Glutamatergic neuron (in vitro differentiated cells): Measurements from ENCODE around the gene AGK. TPM values are rescaled to one million over a fixed set of nuclear protein-coding genes. Genes with fewer than 3 reads are reported as not detected.

Experiments
- DNase-seq: peaks from one replicate; pipeline ENCODE4 v3.0.0; 2022
- H3K27ac Mint-ChIP-seq: one replicate; pipeline ENCODE4 v1.8.0; 2020; ENCODE audit warnings: mild to moderate bottlenecking, mixed read lengths, inconsistent platforms; ENCODE audit not compliant: unreplicated experiment
- H3K27me3 Mint-ChIP-seq: one replicate; pipeline ENCODE4 v1.8.0; 2020; ENCODE audit warnings: mild to moderate bottlenecking, moderate library complexity, mixed read lengths, inconsistent platforms; ENCODE audit not compliant: unreplicated experiment
- H3K36me3 Mint-ChIP-seq: one replicate; pipeline ENCODE4 v1.8.0; 2020; ENCODE audit warnings: mild to moderate bottlenecking, mixed read lengths, inconsistent platforms; ENCODE audit not compliant: unreplicated experiment
- H3K4me1 Mint-ChIP-seq: one replicate; pipeline ENCODE4 v1.8.0; 2020; ENCODE audit warnings: mild to moderate bottlenecking, low read depth, mixed read lengths, inconsistent platforms; ENCODE audit not compliant: unreplicated experiment
- H3K4me3 Mint-ChIP-seq: one replicate; pipeline ENCODE4 v1.8.0; 2020; ENCODE audit warnings: mild to moderate bottlenecking, mixed read lengths, inconsistent platforms; ENCODE audit not compliant: unreplicated experiment
- H3K9me3 Mint-ChIP-seq: one replicate; pipeline ENCODE4 v1.8.0; 2020; ENCODE audit warnings: mild to moderate bottlenecking, moderate library complexity, mixed read lengths, inconsistent platforms; ENCODE audit not compliant: unreplicated experiment
- total RNA-seq: library from RNA; stranded (reverse); fragmentation: NEBNext Ultra II Directional; extraction: Animal tissue kit (Norgen Biotek cat#: 25700); gene quantifications from one replicate; pipeline ENCODE4 v1.2.1, GENCODE V29; 2021; ENCODE audit not compliant: unreplicated experiment
- TF ChIP-seq, protein P1 (sequence below): fragments of 200-600 bp; sonication (generic); IDR thresholded peaks from one replicate; pipeline ENCODE4 v1.5.0; 2021; ENCODE audit not compliant: partially characterized antibody, unreplicated experiment

The AGK gene
- total RNA-seq, 1 donor from 2014 or later = 26.1 TPM

- Mint-ChIP-seq H3K4me1 (peaks cover 21% of the 10 kb centered on the region), H3K27ac (no peak overlapping the region), H3K9me3 (peaks cover 2% of the 10 kb centered on the region), H3K36me3 (no peaks in the 10 kb centered on the region), H3K27me3 (no peaks in the 10 kb centered on the region), H3K4me3 (peak overlapping the region; percentile 83)
- no peak for DNase-seq
- TF ChIP-seq, protein P1, sequence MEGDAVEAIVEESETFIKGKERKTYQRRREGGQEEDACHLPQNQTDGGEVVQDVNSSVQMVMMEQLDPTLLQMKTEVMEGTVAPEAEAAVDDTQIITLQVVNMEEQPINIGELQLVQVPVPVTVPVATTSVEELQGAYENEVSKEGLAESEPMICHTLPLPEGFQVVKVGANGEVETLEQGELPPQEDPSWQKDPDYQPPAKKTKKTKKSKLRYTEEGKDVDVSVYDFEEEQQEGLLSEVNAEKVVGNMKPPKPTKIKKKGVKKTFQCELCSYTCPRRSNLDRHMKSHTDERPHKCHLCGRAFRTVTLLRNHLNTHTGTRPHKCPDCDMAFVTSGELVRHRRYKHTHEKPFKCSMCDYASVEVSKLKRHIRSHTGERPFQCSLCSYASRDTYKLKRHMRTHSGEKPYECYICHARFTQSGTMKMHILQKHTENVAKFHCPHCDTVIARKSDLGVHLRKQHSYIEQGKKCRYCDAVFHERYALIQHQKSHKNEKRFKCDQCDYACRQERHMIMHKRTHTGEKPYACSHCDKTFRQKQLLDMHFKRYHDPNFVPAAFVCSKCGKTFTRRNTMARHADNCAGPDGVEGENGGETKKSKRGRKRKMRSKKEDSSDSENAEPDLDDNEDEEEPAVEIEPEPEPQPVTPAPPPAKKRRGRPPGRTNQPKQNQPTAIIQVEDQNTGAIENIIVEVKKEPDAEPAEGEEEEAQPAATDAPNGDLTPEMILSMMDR = no peak
These were observed 149.7 kb downstream of the AGK start for GRCh38 chr7:141700848-141701371.

- TF ChIP-seq, protein P1 = no peak
- no peak overlapping the region for H3K27ac Mint-ChIP-seq
These were observed 150.4 kb downstream of the AGK start for GRCh38 chr7:141701489-141702046.

GRCh38 chr7:141702047-141702567 lies 150.9 kb downstream of the AGK start, which contains the start of gene DENND11:
DENND11 (minus strand) TSS chr7:141702166; CDS start chr7:141702153, 13 bp downstream.
- DNase-seq = peak; percentile 65
- Mint-ChIP-seq H3K4me3 (peak within 1 kb of the TSS; percentile 84), H3K27me3 (no peaks in the 10 kb centered on the region), H3K36me3 (no peaks in the 10 kb centered on the region), H3K27ac (no peak within 1 kb of the TSS), H3K9me3 (peaks cover 2% of the 10 kb centered on the region), H3K4me1 (peaks cover 15% of the 10 kb centered on the region)
- TF ChIP-seq, protein P1 = no peak

More at GRCh38 chr7:141701489-141702046, 150.4 kb downstream of the AGK start:
- peak; percentile 63 for DNase-seq
- H3K27me3 Mint-ChIP-seq = no peaks in the 10 kb centered on the region
- H3K4me1 Mint-ChIP-seq = peaks cover 15% of the 10 kb centered on the region
- H3K9me3 Mint-ChIP-seq = peaks cover 2% of the 10 kb centered on the region
- no peaks in the 10 kb centered on the region for H3K36me3 Mint-ChIP-seq
- peak overlapping the region; percentile 84 for H3K4me3 Mint-ChIP-seq

DNA sequence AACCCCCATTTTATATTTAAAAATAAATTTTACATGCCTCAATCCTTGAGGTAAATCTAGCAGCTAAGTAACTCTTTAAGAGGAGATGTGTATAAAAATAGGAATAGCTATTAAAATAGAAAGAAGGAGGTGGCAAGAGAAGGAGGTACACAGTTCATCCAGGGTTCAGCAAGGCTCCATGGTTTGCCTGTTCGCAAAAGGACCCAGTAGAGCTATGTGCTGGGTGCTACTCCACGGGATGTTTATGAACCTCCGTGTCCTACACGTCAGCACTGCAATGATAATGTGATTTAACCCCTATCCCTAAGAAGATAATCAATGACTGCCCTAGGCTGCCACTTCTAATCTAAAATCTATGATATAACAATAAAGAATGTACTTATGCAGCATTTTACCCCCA lies 151.7 kb downstream of the AGK start:
- Mint-ChIP-seq H3K4me3 (no peak overlapping the region), H3K9me3 (peaks cover 4% of the 10 kb centered on the region), H3K27ac (no peak overlapping the region), H3K36me3 (no peaks in the 10 kb centered on the region), H3K4me1 (peaks cover 12% of the 10 kb centered on the region), H3K27me3 (no peaks in the 10 kb centered on the region)
- DNase-seq = no peak
- TF ChIP-seq, protein P1 = no peak

DNA sequence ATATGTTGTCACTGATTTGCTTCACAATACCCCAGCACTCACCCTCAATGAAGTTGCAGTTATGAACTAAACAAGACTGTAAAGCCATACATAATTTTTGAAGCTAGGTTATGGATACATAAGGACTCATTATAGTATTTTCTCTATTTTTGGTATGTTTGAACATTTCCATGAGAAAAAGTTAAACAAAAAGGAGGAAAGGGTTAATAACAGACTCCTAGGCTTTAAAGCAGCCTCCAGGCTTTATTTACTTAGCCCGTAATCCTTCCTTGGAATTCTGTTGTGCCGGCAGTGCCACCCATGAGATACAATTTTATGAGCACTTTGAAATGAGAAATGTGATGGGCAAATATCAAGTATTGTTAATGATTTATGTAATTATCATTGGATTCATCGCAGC lies 152.9 kb downstream of the AGK start:
- Mint-ChIP-seq H3K27ac (no peak overlapping the region), H3K4me3 (no peak overlapping the region), H3K9me3 (peaks cover 4% of the 10 kb centered on the region), H3K36me3 (no peaks in the 10 kb centered on the region), H3K27me3 (no peaks in the 10 kb centered on the region), H3K4me1 (peaks cover 7% of the 10 kb centered on the region)
- no peak for DNase-seq
- TF ChIP-seq, protein P1 = no peak
